WTC11 (cell line): ENCODE results near the gene NQO2. TPM values are rescaled to one million over a fixed set of nuclear protein-coding genes. Genes with fewer than 3 reads are reported as not detected.

Experiments
- ATAC-seq: fragments of 200-7000 bp; cut with Tn5 transposase; 2 replicates; pipeline ENCODE4 v1.10.0; 2021; ENCODE audit warnings: mild to moderate bottlenecking, moderate library complexity
- CTCF ChIA-PET: fragments of 300-600 bp; sonication (Branson Sonifier 250); formaldehyde crosslinking; loops from one replicate; lab custom pipeline; 2021; ENCODE audit warnings: antibody characterized with exemption; lab: Charles Lee
- POLR2A ChIA-PET: fragments of 350-600 bp; sonication (Branson Sonifier 250); formaldehyde crosslinking; loops from one replicate; lab custom pipeline; 2021; ENCODE audit warnings: antibody characterized with exemption; lab: Charles Lee
- DNase-seq: peaks from one replicate; pipeline ENCODE4 v3.0.0; 2021; ENCODE audit warnings: low spot score
- H3K27ac Mint-ChIP-seq: 2 replicates; pipeline ENCODE4 v1.8.0; 2021; ENCODE audit warnings: mixed read lengths
- H3K27me3 Mint-ChIP-seq: 2 replicates; pipeline ENCODE4 v1.8.0; 2021; ENCODE audit warnings: low read depth, mild to moderate bottlenecking, moderate library complexity, mixed read lengths
- H3K36me3 Mint-ChIP-seq: 2 replicates; pipeline ENCODE4 v1.8.0; 2021; ENCODE audit warnings: mixed read lengths
- H3K4me1 Mint-ChIP-seq: 2 replicates; pipeline ENCODE4 v1.8.0; 2022; ENCODE audit warnings: mixed read lengths
- H3K4me3 Mint-ChIP-seq: 2 replicates; pipeline ENCODE4 v1.8.0; 2021; ENCODE audit warnings: mild to moderate bottlenecking, moderate library complexity, mixed read lengths
- H3K9me3 Mint-ChIP-seq: 2 replicates; pipeline ENCODE4 v1.8.0; 2021; ENCODE audit warnings: mixed read lengths
- CREB1 ChIP-seq: sonication (generic); formaldehyde crosslinking; IDR thresholded peaks from 2 replicates; pipeline ENCODE4 v1.8.0; 2023; ENCODE audit warnings: mild to moderate bottlenecking, missing genetic modification reagents
- E2F1 ChIP-seq: sonication (generic); formaldehyde crosslinking; IDR thresholded peaks from 2 replicates; pipeline ENCODE4 v1.8.0; 2022; ENCODE audit warnings: mild to moderate bottlenecking, missing genetic modification reagents
- ETV6 ChIP-seq: sonication (generic); formaldehyde crosslinking; IDR thresholded peaks from 2 replicates; pipeline ENCODE4 v1.8.1; 2022; ENCODE audit warnings: mild to moderate bottlenecking, missing genetic modification reagents
- FOXK1 ChIP-seq: sonication (generic); formaldehyde crosslinking; IDR thresholded peaks from 2 replicates; pipeline ENCODE4 v1.8.0; 2022; ENCODE audit warnings: mild to moderate bottlenecking, moderate library complexity, missing genetic modification reagents
- FOXP4 ChIP-seq: sonication (generic); formaldehyde crosslinking; IDR thresholded peaks from 2 replicates; pipeline ENCODE4 v1.8.0; 2022; ENCODE audit warnings: mild to moderate bottlenecking, missing genetic modification reagents
- GABPB1 ChIP-seq: sonication (generic); formaldehyde crosslinking; IDR thresholded peaks from 2 replicates; pipeline ENCODE4 v1.8.1; 2023; ENCODE audit warnings: mild to moderate bottlenecking, missing genetic modification reagents
- KAT7 ChIP-seq: sonication (generic); formaldehyde crosslinking; IDR thresholded peaks from 2 replicates; pipeline ENCODE4 v1.8.1; 2023; ENCODE audit warnings: missing genetic modification reagents, mild to moderate bottlenecking, borderline replicate concordance
- MYBL2 ChIP-seq: sonication (generic); formaldehyde crosslinking; IDR thresholded peaks from 2 replicates; pipeline ENCODE4 v1.8.1; 2023; ENCODE audit warnings: mild to moderate bottlenecking, moderate library complexity, missing genetic modification reagents
- NFYB ChIP-seq: sonication (generic); formaldehyde crosslinking; conservative IDR thresholded peaks from 2 replicates; pipeline ENCODE4 v1.8.0; 2022; ENCODE audit warnings: low read depth, missing genetic modification reagents
- NR2C2 ChIP-seq: sonication (generic); formaldehyde crosslinking; IDR thresholded peaks from 2 replicates; pipeline ENCODE4 v1.8.0; 2022; ENCODE audit warnings: mild to moderate bottlenecking, missing genetic modification reagents
- RELA ChIP-seq: sonication (generic); formaldehyde crosslinking; IDR thresholded peaks from 2 replicates; pipeline ENCODE4 v1.8.1; 2022; ENCODE audit warnings: missing genetic modification reagents, mild to moderate bottlenecking, borderline replicate concordance
- SOX15 ChIP-seq: fragments of 250-450 bp; sonication (Bioruptor Pico); IDR thresholded peaks from 2 replicates; pipeline ENCODE4 v1.9.0; 2021; ENCODE audit warnings: mild to moderate bottlenecking
- TCF7 ChIP-seq: sonication (generic); formaldehyde crosslinking; IDR thresholded peaks from 2 replicates; pipeline ENCODE4 v1.8.0; 2022; ENCODE audit warnings: mild to moderate bottlenecking, low read depth, missing genetic modification reagents, moderate library complexity
- ZBTB21 ChIP-seq: sonication (generic); formaldehyde crosslinking; IDR thresholded peaks from 2 replicates; pipeline ENCODE4 v1.8.1; 2023; ENCODE audit warnings: mild to moderate bottlenecking, missing genetic modification reagents, borderline replicate concordance
- ZBTB43 ChIP-seq: sonication (generic); formaldehyde crosslinking; IDR thresholded peaks from 2 replicates; pipeline ENCODE4 v1.8.1; 2023; ENCODE audit warnings: mild to moderate bottlenecking, missing genetic modification reagents
- ZNF138 ChIP-seq: sonication (generic); formaldehyde crosslinking; conservative IDR thresholded peaks from 2 replicates; pipeline ENCODE4 v1.8.1; 2022; ENCODE audit warnings: mild to moderate bottlenecking, moderate library complexity, missing genetic modification reagents
- ZNF232 ChIP-seq: sonication (generic); formaldehyde crosslinking; IDR thresholded peaks from 2 replicates; pipeline ENCODE4 v1.8.0; 2022; ENCODE audit warnings: mild to moderate bottlenecking, missing genetic modification reagents
- ZNF263 ChIP-seq: sonication (generic); formaldehyde crosslinking; IDR thresholded peaks from 2 replicates; pipeline ENCODE4 v1.8.1; 2022; ENCODE audit warnings: low read depth, mild to moderate bottlenecking, moderate library complexity, missing genetic modification reagents
- total RNA-seq: library from RNA; stranded (reverse); gene quantifications from 3 replicates; pipeline ENCODE4 v1.2.3, GENCODE V29; 2021
- TF ChIP-seq, protein P1 (sequence below): sonication (generic); formaldehyde crosslinking; IDR thresholded peaks from 2 replicates; pipeline ENCODE4 v1.8.0; 2022; ENCODE audit warnings: mild to moderate bottlenecking, missing genetic modification reagents
- TF ChIP-seq, protein P2 (sequence below): sonication (generic); formaldehyde crosslinking; conservative IDR thresholded peaks from 2 replicates; pipeline ENCODE4 v1.8.1; 2022; ENCODE audit warnings: mild to moderate bottlenecking, missing genetic modification reagents
- TF ChIP-seq, protein P3 (sequence below): fragments of 250-450 bp; sonication (Bioruptor Pico); IDR thresholded peaks from 2 replicates; pipeline ENCODE4 v1.9.0; 2021; ENCODE audit warnings: mild to moderate bottlenecking
- TF ChIP-seq, protein P4 (sequence below): sonication (generic); formaldehyde crosslinking; conservative IDR thresholded peaks from 2 replicates; pipeline ENCODE4 v1.8.1; 2023; ENCODE audit warnings: mild to moderate bottlenecking, low read depth, missing genetic modification reagents, moderate library complexity

The NQO2 gene
- total RNA-seq, 1 experiment from 2014 or later = 119 TPM

- TF ChIP-seq E2F1 (CRISPR knock-in tag) (no peak), SOX15 (CRISPR knock-in tag) (no peak), RELA (CRISPR knock-in tag) (no peak), ZNF138 (CRISPR knock-in tag) (no peak), FOXP4 (CRISPR knock-in tag) (peak; percentile 33; the same call in 1 of the 2 replicates), ZBTB43 (peak; percentile 87; the same call in 1 of the 2 replicates), KAT7 (CRISPR knock-in tag) (no peak), TCF7 (no peak), NFYB (CRISPR knock-in tag) (no peak), ZNF232 (CRISPR knock-in tag) (no peak)
- TF ChIP-seq, protein P1, sequence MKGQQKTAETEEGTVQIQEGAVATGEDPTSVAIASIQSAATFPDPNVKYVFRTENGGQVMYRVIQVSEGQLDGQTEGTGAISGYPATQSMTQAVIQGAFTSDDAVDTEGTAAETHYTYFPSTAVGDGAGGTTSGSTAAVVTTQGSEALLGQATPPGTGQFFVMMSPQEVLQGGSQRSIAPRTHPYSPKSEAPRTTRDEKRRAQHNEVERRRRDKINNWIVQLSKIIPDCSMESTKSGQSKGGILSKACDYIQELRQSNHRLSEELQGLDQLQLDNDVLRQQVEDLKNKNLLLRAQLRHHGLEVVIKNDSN (CRISPR knock-in tag) = peak; percentile 25; the same call in 1 of the 2 replicates
- TF ChIP-seq, protein P2, sequence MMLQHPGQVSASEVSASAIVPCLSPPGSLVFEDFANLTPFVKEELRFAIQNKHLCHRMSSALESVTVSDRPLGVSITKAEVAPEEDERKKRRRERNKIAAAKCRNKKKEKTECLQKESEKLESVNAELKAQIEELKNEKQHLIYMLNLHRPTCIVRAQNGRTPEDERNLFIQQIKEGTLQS (CRISPR knock-in tag) = 0 out of 2 replicates have a peak, but pooled peaks have one; percentile 16
- TF ChIP-seq, protein P3, sequence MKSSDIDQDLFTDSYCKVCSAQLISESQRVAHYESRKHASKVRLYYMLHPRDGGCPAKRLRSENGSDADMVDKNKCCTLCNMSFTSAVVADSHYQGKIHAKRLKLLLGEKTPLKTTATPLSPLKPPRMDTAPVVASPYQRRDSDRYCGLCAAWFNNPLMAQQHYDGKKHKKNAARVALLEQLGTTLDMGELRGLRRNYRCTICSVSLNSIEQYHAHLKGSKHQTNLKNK (CRISPR knock-in tag) = no peak
These were observed 11.0 kb upstream of the NQO2 start (continued) for GRCh38 chr6:2988426-2989331.

DNA sequence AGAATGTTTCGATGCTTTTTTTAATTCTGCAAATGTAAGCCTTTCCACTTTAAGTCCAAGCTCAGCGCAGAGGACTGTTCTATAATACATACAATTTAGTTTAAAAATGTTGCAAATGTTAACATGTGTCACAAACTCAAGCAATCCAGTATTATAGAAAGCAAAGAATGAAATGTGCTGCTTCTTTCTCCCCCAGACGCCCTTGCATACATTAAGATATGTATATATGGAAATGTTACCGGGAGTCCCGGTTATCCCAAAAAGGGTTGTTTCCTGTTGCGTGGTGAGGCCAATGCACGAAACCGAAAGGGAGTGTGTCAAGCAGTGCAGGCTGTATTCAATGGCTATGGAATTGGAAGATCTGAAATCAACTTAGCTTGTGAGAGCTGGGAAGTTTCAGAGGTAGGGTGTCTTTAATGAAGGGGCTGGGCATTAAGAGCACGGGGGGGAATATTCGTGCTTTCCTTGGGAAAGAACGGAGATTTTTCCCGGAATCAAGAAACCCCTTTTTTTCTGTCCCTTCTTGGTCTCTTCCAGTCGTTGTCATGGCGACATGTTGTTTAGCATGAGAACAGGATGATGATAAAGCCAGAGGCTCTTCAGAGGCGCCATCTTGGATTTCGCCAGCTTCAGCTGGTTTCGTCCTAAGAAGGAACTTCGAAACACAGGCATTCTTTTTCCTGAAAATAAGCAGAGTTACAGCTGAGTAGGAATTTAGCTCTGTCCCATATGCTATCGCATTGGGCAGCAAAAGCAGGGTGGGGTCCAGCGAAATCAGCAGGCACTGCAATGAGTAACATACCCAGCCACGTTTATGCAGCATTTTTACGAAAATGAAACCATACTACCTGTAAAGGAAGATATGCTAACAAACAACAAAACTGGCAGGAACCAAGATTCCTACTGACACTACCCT is 10.1 kb upstream of the NQO2 start:
- Mint-ChIP-seq H3K4me1 (peaks cover 55% of the 10 kb centered on the region), H3K4me3 (peak overlapping the region; percentile 93), H3K27me3 (no peaks in the 10 kb centered on the region), H3K27ac (peak overlapping the region; percentile 100), H3K36me3 (no peaks in the 10 kb centered on the region), H3K9me3 (0 out of 2 replicates have a peak, but pooled peaks cover 5% of the 10 kb centered on the region)
- POLR2A ChIA-PET = interaction anchor here (0.5 to 4.3 kb wide), 11 partner anchors 11 to 148 kb away, joined by 3 to 25 read pairs (median 4); partner anchors contain the start of genes NQO2 and SERPINB1
- ATAC-seq (peak; percentile 12), DNase-seq (peak; percentile 78)
- CTCF ChIA-PET = interaction anchor here (0.6 to 9.1 kb wide), 27 partner anchors 10 to 434 kb away, joined by 3 to 203 read pairs (median 4); partner anchors contain the start of genes NQO2, SERPINB1, SERPINB6 and WRNIP1
- TF ChIP-seq ETV6 (CRISPR knock-in tag) = peak; percentile 32; the same call in 1 of the 2 replicates
- 0 out of 2 replicates have a peak, but pooled peaks have one; percentile 37 for TF ChIP-seq ZNF232 (CRISPR knock-in tag)
- no peak for TF ChIP-seq MYBL2
- TF ChIP-seq, protein P4, sequence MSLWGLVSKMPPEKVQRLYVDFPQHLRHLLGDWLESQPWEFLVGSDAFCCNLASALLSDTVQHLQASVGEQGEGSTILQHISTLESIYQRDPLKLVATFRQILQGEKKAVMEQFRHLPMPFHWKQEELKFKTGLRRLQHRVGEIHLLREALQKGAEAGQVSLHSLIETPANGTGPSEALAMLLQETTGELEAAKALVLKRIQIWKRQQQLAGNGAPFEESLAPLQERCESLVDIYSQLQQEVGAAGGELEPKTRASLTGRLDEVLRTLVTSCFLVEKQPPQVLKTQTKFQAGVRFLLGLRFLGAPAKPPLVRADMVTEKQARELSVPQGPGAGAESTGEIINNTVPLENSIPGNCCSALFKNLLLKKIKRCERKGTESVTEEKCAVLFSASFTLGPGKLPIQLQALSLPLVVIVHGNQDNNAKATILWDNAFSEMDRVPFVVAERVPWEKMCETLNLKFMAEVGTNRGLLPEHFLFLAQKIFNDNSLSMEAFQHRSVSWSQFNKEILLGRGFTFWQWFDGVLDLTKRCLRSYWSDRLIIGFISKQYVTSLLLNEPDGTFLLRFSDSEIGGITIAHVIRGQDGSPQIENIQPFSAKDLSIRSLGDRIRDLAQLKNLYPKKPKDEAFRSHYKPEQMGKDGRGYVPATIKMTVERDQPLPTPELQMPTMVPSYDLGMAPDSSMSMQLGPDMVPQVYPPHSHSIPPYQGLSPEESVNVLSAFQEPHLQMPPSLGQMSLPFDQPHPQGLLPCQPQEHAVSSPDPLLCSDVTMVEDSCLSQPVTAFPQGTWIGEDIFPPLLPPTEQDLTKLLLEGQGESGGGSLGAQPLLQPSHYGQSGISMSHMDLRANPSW (CRISPR knock-in tag) = no peak
- TF ChIP-seq GABPB1 (CRISPR knock-in tag) = peak; percentile 27; the same call in 1 of the 2 replicates
- TF ChIP-seq TCF7 = no peak
- no peak for TF ChIP-seq ZNF263
- TF ChIP-seq FOXK1 (CRISPR knock-in tag) = 0 out of 2 replicates have a peak, but pooled peaks have one; percentile 19
- TF ChIP-seq CREB1 (CRISPR knock-in tag) = no peak
- TF ChIP-seq E2F1 (CRISPR knock-in tag) = no peak
- no peak for TF ChIP-seq NR2C2 (CRISPR knock-in tag)
- no peak for TF ChIP-seq ZBTB21 (CRISPR knock-in tag)
